Parathyroid adenoma (tissue), 2 donors: ENCODE measurements around the gene ENDOD1.
A peak's percentile ranks its signal among the peaks of the same experiment; 100 is the strongest.

ENCODE experiments used
- H2AFZ ChIP-seq: fragments of 300-600 bp; sonication (generic); one replicate; pipeline ENCODE4 v1.7.0; 2017; ENCODE audit warnings: antibody characterized with exemption, mild to moderate bottlenecking
- H3K27ac ChIP-seq: fragments of 300-600 bp; sonication (generic); one replicate; pipeline ENCODE4 v1.7.0; 2017
- H3K27me3 ChIP-seq: fragments of 300-600 bp; sonication (generic); one replicate; pipeline ENCODE4 v1.7.0; 2017; ENCODE audit warnings: low read length; ENCODE audit not compliant: control insufficient read depth, insufficient read depth
- H3K36me3 ChIP-seq: fragments of 300-600 bp; sonication (generic); one replicate; pipeline ENCODE4 v1.7.0; 2017; ENCODE audit warnings: low read length; ENCODE audit not compliant: control insufficient read depth, insufficient read depth
- H3K4me1 ChIP-seq: fragments of 300-600 bp; sonication (generic); one replicate; pipeline ENCODE4 v1.7.0; 2017; ENCODE audit warnings: control low read depth
- H3K4me2 ChIP-seq: fragments of 300-600 bp; sonication (generic); one replicate; pipeline ENCODE4 v1.7.0; 2017; ENCODE audit warnings: low read length
- H3K4me3 ChIP-seq: fragments of 300-600 bp; sonication (generic); one replicate; pipeline ENCODE4 v1.7.0; 2017; ENCODE audit warnings: low read depth, low read length
- H3K79me2 ChIP-seq: fragments of 300-600 bp; sonication (generic); one replicate; pipeline ENCODE4 v1.7.0; 2017; ENCODE audit warnings: control low read depth
- H3K9ac ChIP-seq: fragments of 300-600 bp; sonication (generic); one replicate; pipeline ENCODE4 v1.7.0; 2017; ENCODE audit warnings: mild to moderate bottlenecking
- H3K9me3 ChIP-seq: fragments of 300-600 bp; sonication (generic); one replicate; pipeline ENCODE4 v1.7.0; 2017; ENCODE audit warnings: low read length; ENCODE audit not compliant: control insufficient read depth
- CTCF ChIP-seq: fragments of 300-600 bp; sonication (generic); IDR thresholded peaks from one replicate; pipeline ENCODE4 v1.7.0; 2017; ENCODE audit warnings: antibody characterized with exemption, mild to moderate bottlenecking
- donor health status: primary hyperparathyroidism.

The ENDOD1 gene

GRCh38 chr11:95067039-95067840 lies 22.4 kb upstream of the ENDOD1 start:
- H3K9ac ChIP-seq: peak overlapping the region; percentile 76
- no peaks in the 10 kb centered on the region for H3K9me3 ChIP-seq
- no peaks in the 10 kb centered on the region for H3K36me3 ChIP-seq
- H2AFZ ChIP-seq: peak overlapping the region; percentile 93
- H3K79me2 ChIP-seq: no peaks in the 10 kb centered on the region
- peak overlapping the region; percentile 90 for H3K4me3 ChIP-seq
- TF ChIP-seq CTCF: peak; percentile 42
- H3K4me2 ChIP-seq: peak overlapping the region; percentile 83
- H3K4me1 ChIP-seq: no peaks in the 10 kb centered on the region
- H3K27me3 ChIP-seq: no peaks in the 10 kb centered on the region
- H3K27ac ChIP-seq: peak overlapping the region; percentile 97

- Histone ChIP-seq H3K4me3 (peak overlapping the region; percentile 90), H3K9me3 (no peaks in the 10 kb centered on the region), H3K9ac (peak overlapping the region; percentile 76), H3K27ac (peak overlapping the region; percentile 97), H3K4me1 (no peaks in the 10 kb centered on the region), H2AFZ (peak overlapping the region; percentile 93), H3K4me2 (peak overlapping the region; percentile 83), H3K27me3 (no peaks in the 10 kb centered on the region), H3K79me2 (peaks cover 2% of the 10 kb centered on the region), H3K36me3 (no peaks in the 10 kb centered on the region)
- TF ChIP-seq CTCF: no peak
These were observed 21.8 kb upstream of the ENDOD1 start for GRCh38 chr11:95067841-95068219.

- H3K27me3 ChIP-seq: no peaks in the 10 kb centered on the region
- no peaks in the 10 kb centered on the region for H3K9me3 ChIP-seq
- peak overlapping the region; percentile 90 for H3K4me3 ChIP-seq
- peak overlapping the region; percentile 97 for H3K27ac ChIP-seq
- H3K36me3 ChIP-seq: no peaks in the 10 kb centered on the region
- H2AFZ ChIP-seq: peak overlapping the region; percentile 93
- no peaks in the 10 kb centered on the region for H3K4me1 ChIP-seq
- TF ChIP-seq CTCF: no peak
- H3K9ac ChIP-seq: no peak overlapping the region
- H3K79me2 ChIP-seq: peaks cover 2% of the 10 kb centered on the region
- peak overlapping the region; percentile 83 for H3K4me2 ChIP-seq
These were observed 21.1 kb upstream of the ENDOD1 start for GRCh38 chr11:95068549-95068948.

- H3K27ac ChIP-seq: no peak overlapping the region
- H3K4me1 ChIP-seq: peaks cover 11% of the 10 kb centered on the region
- peaks cover 2% of the 10 kb centered on the region for H3K79me2 ChIP-seq
- H2AFZ ChIP-seq: no peak overlapping the region
- H3K4me3 ChIP-seq: no peak overlapping the region
- TF ChIP-seq CTCF: no peak
- H3K9me3 ChIP-seq: no peaks in the 10 kb centered on the region
- H3K9ac ChIP-seq: no peak overlapping the region
- no peaks in the 10 kb centered on the region for H3K27me3 ChIP-seq
- H3K4me2 ChIP-seq: no peak overlapping the region
- H3K36me3 ChIP-seq: no peaks in the 10 kb centered on the region
These were observed 19.2 kb upstream of the ENDOD1 start for GRCh38 chr11:95070471-95070870.

- H3K9ac ChIP-seq: no peak overlapping the region
- H2AFZ ChIP-seq: no peak overlapping the region
- TF ChIP-seq CTCF: no peak
- no peak overlapping the region for H3K4me2 ChIP-seq
- no peak overlapping the region for H3K4me3 ChIP-seq
- no peaks in the 10 kb centered on the region for H3K27me3 ChIP-seq
- H3K4me1 ChIP-seq: peaks cover 14% of the 10 kb centered on the region
- H3K9me3 ChIP-seq: no peaks in the 10 kb centered on the region
- H3K79me2 ChIP-seq: peaks cover 2% of the 10 kb centered on the region
- no peak overlapping the region for H3K27ac ChIP-seq
- H3K36me3 ChIP-seq: no peaks in the 10 kb centered on the region
These were observed 16.7 kb upstream of the ENDOD1 start for GRCh38 chr11:95072948-95073347.
